Fibroblast of lung (primary cell): ENCODE results near the gene CFAP221. TPM values are rescaled to one million over a fixed set of nuclear protein-coding genes. Genes with fewer than 3 reads are reported as not detected.

Source experiments
- DNase-seq, 2 donors: peaks; one replicate each; pipeline versions ENCODE4 v3.0.0 to v3.0.0-alpha.2; 2010; ENCODE audit warnings: low read depth in 2 of 2
- H2AFZ ChIP-seq: 2 replicates; pipeline ENCODE4 v1.5.1; 2012; ENCODE audit warnings: low read length, control low read depth, inconsistent platforms
- H3K27ac ChIP-seq: 2 replicates; pipeline ENCODE4 v1.5.1; 2011; ENCODE audit warnings: low read length, control low read depth; ENCODE audit not compliant: insufficient read depth
- H3K27me3 ChIP-seq: 2 replicates; pipeline ENCODE4 v1.5.1; 2011; ENCODE audit warnings: mild to moderate bottlenecking, low read length; ENCODE audit not compliant: control insufficient read depth, insufficient read depth
- H3K36me3 ChIP-seq: 2 replicates; pipeline ENCODE4 v1.5.1; 2011; ENCODE audit warnings: low read length; ENCODE audit not compliant: control insufficient read depth, insufficient read depth
- H3K4me1 ChIP-seq: 2 replicates; pipeline ENCODE4 v1.5.1; 2011; ENCODE audit warnings: low read length; ENCODE audit not compliant: control insufficient read depth, insufficient read depth; ENCODE audit errors: extremely low read depth
- H3K4me2 ChIP-seq: 2 replicates; pipeline ENCODE4 v1.5.1; 2011; ENCODE audit warnings: low read length, control low read depth; ENCODE audit not compliant: insufficient read depth; ENCODE audit errors: extremely low read depth
- H3K4me3 ChIP-seq, 4 experiments: fragments of 200-600 bp in 1 of 4; sonication (generic) in 1 of 4; replicated peaks in 1 of 4; 2 replicates each; pipeline ENCODE4 v1.5.1; 2011 to 2016; ENCODE audit warnings: low read length in 4 of 4, low read depth in 3 of 4, mild to moderate bottlenecking in 3 of 4, control low read depth in 2 of 4, inconsistent platforms in 1 of 4, mixed read lengths in 1 of 4; ENCODE audit not compliant: insufficient read depth in 1 of 4; ENCODE audit errors: control extremely low read depth in 1 of 4
- H3K79me2 ChIP-seq: 2 replicates; pipeline ENCODE4 v1.5.1; 2012; ENCODE audit warnings: mild to moderate bottlenecking, low read length, inconsistent platforms; ENCODE audit not compliant: control insufficient read depth, insufficient read depth
- H3K9ac ChIP-seq: 2 replicates; pipeline ENCODE4 v1.5.1; 2011; ENCODE audit warnings: mild to moderate bottlenecking, low read length, control low read depth; ENCODE audit not compliant: insufficient read depth
- H3K9me3 ChIP-seq: 2 replicates; pipeline ENCODE4 v1.5.1; 2012; ENCODE audit warnings: low read depth, low read length; ENCODE audit not compliant: control insufficient read depth, insufficient read depth
- H4K20me1 ChIP-seq: 2 replicates; pipeline ENCODE4 v1.5.1; 2011; ENCODE audit warnings: low read length; ENCODE audit not compliant: control insufficient read depth, insufficient read depth; ENCODE audit errors: extremely low read depth
- EZH2 ChIP-seq: IDR thresholded peaks from 2 replicates; pipeline ENCODE4 v1.5.1; 2012; ENCODE audit warnings: low read length, control low read depth, mild to moderate bottlenecking; ENCODE audit errors: missing control alignments
- polyA plus RNA-seq, 2 donors: library from polyadenylated mRNA; depleted of rRNA in 1 of 2; stranded (reverse) in 1 of 2; unstranded in 1 of 2; fragments of >200 nt; gene quantifications; 2 replicates each; pipeline ENCODE4 v1.2.1, GENCODE V29; 2011 to 2012; ENCODE audit warnings: missing spikeins in 1 of 2
- total RNA-seq: library from RNA; depleted of rRNA; stranded (reverse); fragments of >200 nt; gene quantifications from 2 replicates; pipeline ENCODE4 v1.2.1, GENCODE V29; 2014
- TF ChIP-seq, protein P1 (sequence below), 2 donors: IDR thresholded peaks in 1 of 2; conservative IDR thresholded peaks in 1 of 2; 1 replicate in 1 of 2; 2 replicates in 1 of 2; pipeline ENCODE4 v1.5.1; 2011 to 2012; ENCODE audit warnings: low read length in 2 of 2, control low read depth in 1 of 2, inconsistent platforms in 1 of 2, low read depth in 1 of 2, mild to moderate bottlenecking in 1 of 2

The CFAP221 gene
- total and polyA plus RNA-seq, 2 donors (not counting 1 experiment from before 2014, with no cell fraction given): 0.07 TPM; not detected in 1

DNA sequence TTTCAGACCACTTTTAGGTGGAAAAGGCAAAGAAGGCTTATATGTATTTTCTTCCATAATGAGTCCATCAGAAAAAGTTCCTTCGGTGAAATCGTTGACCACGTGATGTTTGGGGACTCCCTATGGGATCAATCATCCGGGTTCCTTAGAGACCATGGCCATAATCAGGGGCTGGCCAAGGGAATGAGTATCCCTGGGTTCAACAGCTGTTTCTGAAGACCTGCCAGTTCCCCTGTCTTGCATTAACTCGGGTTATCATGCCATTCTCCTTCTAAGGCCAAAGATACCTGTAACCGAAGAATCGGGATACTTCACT is 116.1 kb downstream of the CFAP221 start:
- no peak for DNase-seq

DNA sequence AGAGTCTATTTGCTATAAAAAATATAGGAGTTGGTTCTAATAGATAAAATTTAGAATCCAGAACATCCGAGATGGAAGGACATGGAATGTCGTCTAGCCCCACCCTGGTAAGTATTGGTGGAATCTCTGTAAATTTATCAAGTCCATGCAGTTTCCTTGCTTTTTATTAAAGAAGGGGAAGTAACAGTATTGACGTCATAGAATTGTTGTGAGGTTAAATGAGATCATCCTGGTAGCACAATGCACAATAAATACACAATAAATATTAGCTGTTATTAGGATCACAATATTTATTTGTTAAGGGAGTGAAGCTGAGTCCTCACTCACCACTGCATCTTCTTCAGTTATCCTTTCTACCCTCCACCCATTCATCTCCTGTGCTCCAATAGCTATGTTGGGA is 118.0 kb downstream of the CFAP221 start:
- Histone ChIP-seq H3K27ac (no peak overlapping the region), H3K4me3 (no peak overlapping the region), H3K79me2 (no peaks in the 10 kb centered on the region), H4K20me1 (no peaks in the 10 kb centered on the region), H3K36me3 (no peaks in the 10 kb centered on the region), H3K9ac (no peak overlapping the region), H3K4me2 (no peak overlapping the region), H3K27me3 (no peaks in the 10 kb centered on the region), H3K9me3 (no peaks in the 10 kb centered on the region), H2AFZ (no peak overlapping the region), H3K4me1 (no peaks in the 10 kb centered on the region)
- no peak for DNase-seq
- TF ChIP-seq, protein P1, sequence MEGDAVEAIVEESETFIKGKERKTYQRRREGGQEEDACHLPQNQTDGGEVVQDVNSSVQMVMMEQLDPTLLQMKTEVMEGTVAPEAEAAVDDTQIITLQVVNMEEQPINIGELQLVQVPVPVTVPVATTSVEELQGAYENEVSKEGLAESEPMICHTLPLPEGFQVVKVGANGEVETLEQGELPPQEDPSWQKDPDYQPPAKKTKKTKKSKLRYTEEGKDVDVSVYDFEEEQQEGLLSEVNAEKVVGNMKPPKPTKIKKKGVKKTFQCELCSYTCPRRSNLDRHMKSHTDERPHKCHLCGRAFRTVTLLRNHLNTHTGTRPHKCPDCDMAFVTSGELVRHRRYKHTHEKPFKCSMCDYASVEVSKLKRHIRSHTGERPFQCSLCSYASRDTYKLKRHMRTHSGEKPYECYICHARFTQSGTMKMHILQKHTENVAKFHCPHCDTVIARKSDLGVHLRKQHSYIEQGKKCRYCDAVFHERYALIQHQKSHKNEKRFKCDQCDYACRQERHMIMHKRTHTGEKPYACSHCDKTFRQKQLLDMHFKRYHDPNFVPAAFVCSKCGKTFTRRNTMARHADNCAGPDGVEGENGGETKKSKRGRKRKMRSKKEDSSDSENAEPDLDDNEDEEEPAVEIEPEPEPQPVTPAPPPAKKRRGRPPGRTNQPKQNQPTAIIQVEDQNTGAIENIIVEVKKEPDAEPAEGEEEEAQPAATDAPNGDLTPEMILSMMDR (conservative IDR thresholded peaks at IDR 0.05 in 1 of 2, IDR thresholded peaks at IDR 0.05 in 1 of 2; ENCODE audit: low read depth in 1 of 2, low read length in 2 of 2): no peak
- TF ChIP-seq EZH2: no peak

More for the DNA sequence above, 116.1 kb downstream of the CFAP221 start:
- H3K9me3 ChIP-seq: no peaks in the 10 kb centered on the region
- H3K4me1 ChIP-seq: no peaks in the 10 kb centered on the region
- H3K4me3 ChIP-seq: no peak overlapping the region
- no peak overlapping the region for H3K4me2 ChIP-seq
- TF ChIP-seq, protein P1 (conservative IDR thresholded peaks at IDR 0.05 in 1 of 2, IDR thresholded peaks at IDR 0.05 in 1 of 2; ENCODE audit: low read depth in 1 of 2, low read length in 2 of 2): no peak
- no peak for TF ChIP-seq EZH2
- no peaks in the 10 kb centered on the region for H3K36me3 ChIP-seq
- H2AFZ ChIP-seq: no peak overlapping the region
- H4K20me1 ChIP-seq: no peaks in the 10 kb centered on the region
- H3K9ac ChIP-seq: no peak overlapping the region
- H3K27ac ChIP-seq: no peak overlapping the region
- H3K79me2 ChIP-seq: no peaks in the 10 kb centered on the region
- H3K27me3 ChIP-seq: no peaks in the 10 kb centered on the region

DNA sequence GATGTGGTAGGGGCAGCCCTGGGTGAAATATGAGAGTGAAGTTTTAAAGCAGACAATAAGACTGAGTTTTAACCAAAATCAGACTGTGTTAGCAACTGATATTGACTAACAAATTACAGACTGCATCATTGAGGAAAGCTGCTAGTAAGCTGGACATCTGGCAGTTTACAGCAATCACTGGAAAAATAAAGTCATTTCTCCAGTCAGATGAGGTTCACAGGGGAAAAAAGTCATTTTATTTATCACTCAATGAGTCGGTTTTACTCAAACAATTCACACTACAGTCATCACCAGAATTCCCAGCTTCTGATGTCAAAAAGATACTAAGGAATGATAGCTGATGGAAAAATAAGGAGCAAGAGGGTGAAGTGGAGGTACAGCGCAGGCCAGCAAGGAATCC is 124.3 kb downstream of the CFAP221 start:
- H3K36me3 ChIP-seq: no peaks in the 10 kb centered on the region
- no peak for TF ChIP-seq EZH2
- TF ChIP-seq, protein P1 (conservative IDR thresholded peaks at IDR 0.05 in 1 of 2, IDR thresholded peaks at IDR 0.05 in 1 of 2; ENCODE audit: low read depth in 1 of 2, low read length in 2 of 2): no peak
- no peak overlapping the region for H3K9ac ChIP-seq
- H3K27ac ChIP-seq: no peak overlapping the region
- H3K27me3 ChIP-seq: no peaks in the 10 kb centered on the region
- H4K20me1 ChIP-seq: no peaks in the 10 kb centered on the region
- H3K79me2 ChIP-seq: no peaks in the 10 kb centered on the region
- no peak overlapping the region for H3K4me2 ChIP-seq
- H3K4me3 ChIP-seq: no peak overlapping the region
- H3K9me3 ChIP-seq: no peaks in the 10 kb centered on the region
- DNase-seq: no peak
- H2AFZ ChIP-seq: no peak overlapping the region
- no peaks in the 10 kb centered on the region for H3K4me1 ChIP-seq
